GM19455 (cell line): ENCODE data around the gene HDAC7.
"Not testable (repeated sequence)": the region's sequence is repeated elsewhere in the genome, so short reads cannot be mapped to it uniquely, and the experiment has no call there.

ENCODE experiments used
- ATAC-seq: cut with Tn5 transposase; IDR thresholded peaks from one replicate; pipeline ENCODE4 v1.9.1; 2021; ENCODE audit not compliant: unreplicated experiment

HDAC7 gene

DNA sequence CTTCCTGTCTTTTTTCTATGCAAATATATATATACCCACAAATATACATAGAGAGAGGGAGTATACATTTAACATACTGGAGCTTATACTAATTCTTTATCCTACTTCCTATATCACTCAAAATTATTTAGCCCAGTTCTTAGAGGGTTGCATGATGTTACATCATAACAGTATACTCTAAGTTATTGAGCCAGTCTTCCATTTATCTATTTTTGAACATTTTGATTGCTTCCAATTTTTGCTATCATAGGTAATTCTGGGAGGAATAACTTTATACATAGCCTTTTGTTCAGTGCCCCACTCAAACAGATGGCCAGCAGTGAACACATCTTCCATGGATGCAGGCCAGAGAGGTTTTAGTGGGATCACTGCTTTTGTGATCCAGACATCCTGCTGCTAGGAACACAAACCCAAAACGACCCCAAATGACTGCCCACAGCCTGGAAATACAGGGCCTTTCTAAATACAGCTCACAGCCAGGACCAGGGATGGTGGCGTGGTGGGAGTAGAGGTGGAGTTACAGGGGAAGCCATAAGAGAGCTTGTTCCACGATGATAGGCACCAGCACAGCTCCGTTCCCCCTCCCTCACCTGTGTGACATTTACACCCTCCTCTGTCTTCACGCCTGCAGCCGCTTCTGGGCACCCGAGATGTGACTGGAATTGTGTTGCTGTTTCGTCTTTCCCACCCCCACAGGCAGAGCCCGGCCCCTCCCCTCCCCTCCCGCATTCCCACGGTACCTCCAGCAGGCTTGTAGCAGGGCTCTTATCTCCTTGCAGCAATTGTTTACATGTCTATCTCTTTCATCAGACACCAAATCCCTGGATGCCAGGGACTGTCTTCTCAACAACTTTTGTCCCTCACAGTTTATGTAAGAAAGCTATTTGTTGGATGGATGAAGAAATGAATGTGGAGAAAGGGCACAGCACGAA lies 30.7 kb upstream of the HDAC7 start:
- no peak for ATAC-seq

DNA sequence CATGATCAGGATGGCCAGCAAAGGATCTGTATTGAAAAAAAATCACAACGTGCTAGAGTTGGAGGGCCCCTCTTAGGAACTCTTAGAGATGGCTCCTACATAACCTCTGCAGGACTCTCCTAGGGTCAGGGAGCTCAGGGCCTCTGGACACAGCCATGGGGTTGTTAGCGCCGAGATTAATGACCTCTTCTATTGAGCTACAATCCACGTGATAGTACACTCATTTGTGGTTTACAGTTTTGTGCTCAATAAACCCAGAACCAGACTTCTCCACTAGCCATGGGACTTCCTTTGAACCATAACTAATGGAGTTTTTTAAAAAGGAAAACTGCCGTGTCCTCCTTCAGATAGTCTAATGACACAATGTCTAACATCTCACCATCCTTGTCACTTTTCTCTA lies 29.6 kb upstream of the HDAC7 start:
- ATAC-seq: no peak

GRCh38 chr12:47848853-47849252 lies 29.1 kb upstream of the HDAC7 start:
- ATAC-seq: no peak

DNA sequence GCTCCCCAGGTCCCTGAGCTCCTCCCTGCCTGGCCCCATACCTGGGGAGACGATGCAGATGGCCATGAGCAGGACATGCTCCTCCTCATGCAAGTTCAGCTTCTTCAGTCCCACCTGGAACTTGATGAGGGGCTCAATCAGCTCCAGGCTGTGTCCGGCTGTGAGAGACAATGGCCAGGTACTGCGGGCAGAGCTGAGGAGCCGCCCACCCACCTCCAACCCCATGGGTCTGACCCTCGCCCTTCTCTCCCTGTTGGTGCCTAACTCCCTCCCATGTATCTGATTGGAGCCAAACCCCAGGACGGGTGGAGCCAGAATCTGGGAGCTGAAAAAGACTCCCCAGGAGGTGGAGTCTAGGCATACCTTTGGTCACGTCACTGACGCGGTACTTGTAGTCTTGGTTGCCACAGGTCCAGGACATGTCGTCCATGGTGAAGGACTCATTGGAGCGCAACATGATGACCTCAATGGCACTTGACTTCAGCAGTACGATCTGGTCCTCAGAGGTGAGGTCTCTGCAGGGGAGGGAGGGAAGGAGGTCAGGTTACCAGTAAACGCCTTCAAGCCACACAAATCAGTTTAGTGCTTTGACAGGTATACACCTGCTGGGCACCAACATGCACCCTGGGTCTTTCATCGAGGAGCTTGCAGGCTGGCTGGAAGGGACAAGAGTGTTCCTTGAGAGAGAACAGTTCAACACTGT lies 26.7 kb upstream of the HDAC7 start:
- ATAC-seq: no peak

DNA sequence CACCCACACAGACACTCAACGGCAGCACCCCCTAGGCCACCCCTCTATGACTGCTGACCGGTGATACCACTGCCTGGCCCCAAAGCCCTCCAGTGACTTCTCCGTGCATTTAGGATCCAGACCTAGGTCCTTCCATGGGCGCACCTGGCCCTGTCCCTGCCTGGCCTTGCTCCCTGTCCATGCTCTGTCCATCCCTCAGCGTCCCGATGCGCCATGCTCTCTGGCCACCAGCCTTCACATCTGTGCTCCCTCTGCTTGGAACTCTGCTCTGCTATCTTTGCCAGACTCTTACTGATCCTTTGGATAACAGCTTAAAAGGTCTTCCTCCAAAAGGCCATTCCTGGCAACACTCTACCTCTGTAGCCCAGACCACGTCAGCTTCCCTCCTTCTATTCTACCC lies 25.4 kb upstream of the HDAC7 start:
- no peak for ATAC-seq

DNA sequence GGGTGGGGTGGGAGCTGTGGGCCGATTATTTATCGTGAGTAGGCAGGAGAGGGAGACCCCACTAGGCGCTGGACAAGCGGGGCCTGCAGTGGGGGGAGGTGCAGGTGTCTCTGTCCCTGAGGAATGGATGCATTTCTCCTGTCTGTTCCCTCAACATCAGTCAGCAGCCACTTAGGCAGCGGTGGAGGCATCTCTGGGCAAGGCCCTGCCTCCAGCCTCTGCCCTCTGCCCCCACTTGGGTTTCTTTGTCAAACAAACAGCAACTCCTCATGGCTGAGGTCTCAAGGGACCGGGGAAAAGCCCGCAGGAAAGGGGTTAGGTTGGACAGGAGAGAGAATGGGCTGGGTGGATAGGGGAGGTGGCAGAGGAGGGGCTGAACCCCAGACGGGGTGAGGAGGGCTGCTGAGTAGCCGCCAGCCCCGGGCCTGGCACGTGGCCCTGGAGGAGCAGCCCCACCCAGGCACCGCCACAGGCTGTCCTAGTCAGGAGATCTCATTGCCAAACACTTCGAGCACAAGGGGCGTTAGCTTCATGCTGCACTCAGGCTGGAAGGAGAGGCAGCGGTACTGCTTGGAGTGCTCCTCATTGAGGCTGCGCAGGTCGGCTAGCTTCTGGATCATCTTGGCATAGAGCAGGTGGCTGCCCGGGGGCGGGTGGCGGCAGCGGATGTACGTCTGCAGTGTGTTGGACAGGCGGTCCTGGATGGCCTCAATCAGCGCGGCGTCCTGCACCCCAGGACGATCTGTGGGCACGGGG lies 24.7 kb upstream of the HDAC7 start:
- ATAC-seq: no peak

GRCh38 chr12:47843226-47843980 lies 23.7 kb upstream of the HDAC7 start:
- no peak for ATAC-seq

DNA sequence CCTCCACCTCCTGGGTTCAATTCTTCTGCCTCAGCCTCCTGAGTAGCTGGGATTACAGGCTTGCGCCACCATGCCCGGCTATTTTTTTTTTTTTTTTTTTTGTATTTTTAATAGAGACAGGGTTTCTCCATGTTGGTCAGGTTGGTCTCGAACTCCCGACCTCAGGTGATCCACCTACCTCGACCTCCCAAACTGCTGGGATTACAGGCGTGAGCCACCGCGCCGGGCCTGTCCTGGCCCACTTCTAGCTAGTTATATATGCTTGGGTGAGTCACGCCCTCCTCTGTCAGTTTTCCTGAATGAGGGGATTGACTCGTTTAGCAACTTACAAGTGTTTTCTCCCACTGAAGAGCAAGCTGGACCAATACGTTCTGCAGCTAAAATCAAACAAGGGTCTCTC lies 22.8 kb upstream of the HDAC7 start:
- not testable (repeated sequence) for ATAC-seq

DNA sequence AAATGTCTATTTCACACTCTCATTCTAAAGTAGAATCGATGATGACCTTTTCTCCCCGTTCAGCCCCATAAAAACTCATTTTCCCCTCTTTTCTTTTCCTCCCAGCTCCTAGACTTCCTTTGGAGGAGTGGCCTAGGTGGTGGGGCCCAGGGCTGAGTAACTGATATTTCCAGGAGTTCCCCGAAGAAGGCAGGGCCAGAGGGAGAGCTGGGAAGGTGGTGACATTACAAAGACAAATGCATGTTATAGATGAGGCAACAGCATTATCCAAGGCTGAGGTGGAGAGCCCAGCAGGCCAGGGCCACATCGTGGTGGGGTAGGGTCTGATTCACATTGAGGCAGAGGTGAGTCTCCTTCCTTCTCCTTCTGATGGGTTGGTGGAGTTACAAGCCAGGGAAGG lies 22.2 kb upstream of the HDAC7 start:
- ATAC-seq: no peak

DNA sequence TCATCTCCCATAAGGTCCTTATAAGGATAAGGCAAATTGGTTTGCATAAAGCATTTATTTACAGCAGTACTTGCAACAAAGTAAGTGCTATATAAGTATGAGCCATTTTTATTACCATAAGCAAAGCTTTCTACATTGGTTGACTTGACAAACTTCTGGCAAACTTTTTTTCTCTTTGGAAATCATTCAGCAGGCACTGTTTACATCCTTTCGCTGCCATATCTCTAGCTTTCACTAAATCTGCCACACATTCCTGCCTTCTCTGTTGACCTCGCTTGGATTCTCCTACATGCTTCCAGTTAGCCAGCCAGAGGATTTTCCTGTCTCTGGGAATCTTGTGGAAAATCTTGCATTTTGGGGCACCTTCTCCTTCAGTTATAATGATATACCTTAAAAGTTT lies 21.8 kb upstream of the HDAC7 start:
- no peak for ATAC-seq

GRCh38 chr12:47840571-47840970 lies 20.9 kb upstream of the HDAC7 start:
- ATAC-seq: no peak

GRCh38 chr12:47839214-47839876 lies 19.6 kb upstream of the HDAC7 start:
- ATAC-seq: no peak

GRCh38 chr12:47838286-47838931 lies 18.7 kb upstream of the HDAC7 start:
- no peak for ATAC-seq

DNA sequence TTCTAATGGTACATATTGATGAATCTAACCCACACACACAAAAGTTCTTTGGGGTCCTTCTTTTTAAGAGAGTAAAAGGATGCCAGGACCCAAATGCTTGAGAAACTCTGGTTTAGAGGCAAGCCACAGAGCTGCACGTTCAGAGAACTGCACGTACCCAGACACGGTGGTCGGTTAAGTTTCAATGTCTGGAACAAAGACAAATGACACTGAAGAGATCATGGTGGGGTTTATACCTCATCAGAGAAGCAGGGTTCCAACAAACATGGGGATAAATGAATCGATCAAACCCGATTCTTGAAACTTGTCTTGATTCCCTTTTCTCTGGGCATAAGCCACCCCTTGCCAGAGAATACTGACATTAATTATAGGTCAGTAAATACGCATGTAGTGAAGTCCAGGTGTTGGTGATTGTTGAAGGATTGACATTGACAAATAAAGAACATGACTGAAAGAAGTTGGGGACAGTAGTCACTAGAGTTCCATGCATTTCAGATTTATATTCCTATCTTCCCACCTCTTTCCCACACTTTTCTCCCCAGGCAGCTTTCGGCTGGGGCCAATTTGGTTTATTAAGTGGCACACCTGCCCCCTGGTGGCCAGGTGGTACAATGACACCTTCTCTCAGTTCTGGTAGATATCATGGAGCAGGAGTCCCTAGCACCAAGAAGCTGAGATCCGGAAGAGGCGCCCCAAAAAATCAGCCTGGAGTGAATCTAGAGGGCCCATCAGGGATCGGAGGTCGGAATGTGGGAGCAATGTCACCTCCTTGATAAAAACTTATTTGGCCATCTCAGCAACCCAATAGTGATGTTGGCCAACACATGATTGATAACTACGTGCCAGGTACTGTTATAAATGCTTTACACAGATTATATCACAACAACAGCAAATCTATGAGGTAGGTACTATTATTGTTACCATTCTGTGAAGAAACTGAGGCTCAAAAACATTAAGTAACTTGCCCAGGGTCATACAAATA lies 17.8 kb upstream of the HDAC7 start:
- ATAC-seq: peak; percentile 38

DNA sequence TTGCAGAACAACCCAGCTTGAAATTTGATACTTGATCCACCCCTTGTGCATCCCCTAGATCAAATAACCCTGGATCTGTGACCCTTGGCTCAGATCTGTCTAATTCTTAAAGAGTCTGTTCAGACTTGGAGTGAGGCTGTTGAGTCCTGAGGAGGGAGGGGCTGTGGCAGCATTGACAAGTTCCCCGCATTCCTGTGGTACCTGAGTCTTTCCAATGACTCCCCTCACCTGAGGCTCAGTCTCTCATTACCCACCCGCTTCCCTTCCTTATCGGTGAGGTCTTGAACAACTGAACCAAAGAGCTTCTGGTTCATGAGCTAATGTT lies 16.1 kb upstream of the HDAC7 start:
- ATAC-seq: no peak

DNA sequence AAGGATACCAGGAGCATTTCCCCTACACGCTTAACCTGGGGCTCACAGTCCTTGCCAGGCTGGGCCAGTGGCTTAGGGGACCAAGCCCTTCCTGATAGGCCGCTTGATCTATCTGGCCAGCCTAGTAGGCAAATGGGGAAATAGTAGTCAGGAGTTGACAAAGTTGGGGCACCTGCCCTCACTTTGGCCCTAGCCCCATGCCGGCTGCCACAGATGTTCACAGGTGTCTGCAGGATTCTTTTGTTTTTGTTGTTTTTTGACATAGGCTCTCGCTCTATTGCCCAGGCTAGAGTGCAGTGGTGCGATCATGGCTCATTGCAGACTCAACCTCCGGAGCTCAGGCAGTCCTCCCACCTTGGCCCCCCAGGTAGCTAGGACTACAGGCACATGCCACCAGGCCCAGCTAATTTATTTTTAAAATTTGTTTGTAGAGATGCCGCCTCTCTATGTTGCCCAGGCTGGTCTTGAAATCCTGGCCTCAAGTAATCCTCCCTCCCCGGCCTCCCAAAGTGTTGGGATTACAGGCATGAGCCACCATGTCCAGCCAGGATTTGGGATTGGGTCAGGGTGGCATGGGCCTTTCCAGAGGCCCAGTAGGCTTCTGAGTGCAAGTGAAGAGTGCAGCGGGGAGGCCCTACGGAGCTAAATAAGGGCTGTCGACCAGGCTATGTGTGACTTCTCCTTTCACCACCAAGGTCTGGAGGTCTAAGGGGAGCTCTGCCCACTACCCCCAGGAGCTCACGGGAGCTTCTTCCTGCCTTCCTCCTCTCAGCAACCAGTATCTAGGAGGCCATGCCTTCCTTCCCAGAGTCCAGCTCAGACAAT lies 15.5 kb upstream of the HDAC7 start:
- ATAC-seq: no peak

DNA sequence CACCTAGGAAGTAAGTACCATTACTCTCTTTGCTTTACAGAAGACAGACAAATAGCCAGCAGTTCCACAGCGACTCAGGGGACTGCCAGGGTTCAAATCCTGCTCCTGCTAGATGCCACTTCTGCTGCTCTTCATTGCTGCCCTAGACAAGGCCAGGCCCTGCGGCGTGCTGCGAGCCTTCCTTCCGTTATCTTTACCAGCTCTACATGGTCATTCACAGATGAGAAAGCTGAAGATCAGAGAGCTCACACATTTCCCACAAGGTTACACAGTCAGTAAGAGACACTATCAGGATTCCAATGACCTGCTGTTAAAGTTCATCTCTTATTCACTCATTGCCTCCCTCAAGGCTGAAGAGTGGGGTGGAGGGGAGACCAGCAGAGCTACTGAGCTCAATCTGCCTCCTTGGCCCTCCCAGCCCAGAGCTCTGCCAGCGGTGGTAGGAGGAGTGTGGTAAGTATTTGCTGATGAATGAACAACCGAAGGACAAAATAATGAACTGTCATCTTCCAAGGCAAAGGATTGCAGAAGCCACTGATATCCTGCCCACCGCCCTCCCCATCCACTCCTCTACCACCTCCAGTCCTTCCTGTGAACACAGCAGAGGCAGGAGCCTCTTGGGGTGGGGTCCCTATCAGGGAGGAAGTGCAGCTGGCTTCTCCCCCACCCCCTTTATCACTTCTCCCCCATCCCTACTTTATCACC lies 14.6 kb upstream of the HDAC7 start:
- no peak for ATAC-seq
